Liver (tissue), 9 donors: Measurements from ENCODE around the gene RADIL. TPM values are rescaled to one million over a fixed set of nuclear protein-coding genes. Genes with fewer than 3 reads are reported as not detected.

ENCODE experiments used
- DNase-seq: peaks from one replicate; pipeline ENCODE4 v3.0.0-alpha.2; 2017; ENCODE audit warnings: low spot score
- H3K27ac ChIP-seq, 2 donors: one replicate each; pipeline ENCODE4 v1.7.0; 2013; ENCODE audit warnings: inconsistent platforms in 2 of 2, low read length in 2 of 2, control low read depth in 1 of 2, low read depth in 1 of 2, mild to moderate bottlenecking in 1 of 2
- H3K27me3 ChIP-seq, 4 donors: one replicate each; pipeline versions ENCODE4 v1.6.1 to v1.7.0; 2013; ENCODE audit warnings: low read length in 3 of 4, inconsistent platforms in 1 of 4, mild to moderate bottlenecking in 1 of 4, moderate library complexity in 1 of 4; ENCODE audit not compliant: control insufficient read depth in 4 of 4, insufficient read depth in 4 of 4
- H3K36me3 ChIP-seq, 4 donors: one replicate each; pipeline versions ENCODE4 v1.6.1 to v1.7.0; 2013; ENCODE audit warnings: low read length in 3 of 4, mild to moderate bottlenecking in 3 of 4, low read depth in 1 of 4, moderate library complexity in 1 of 4; ENCODE audit not compliant: control insufficient read depth in 4 of 4, insufficient read depth in 3 of 4
- H3K4me1 ChIP-seq, 4 donors: one replicate each; pipeline versions ENCODE4 v1.6.1 to v1.7.0; 2013; ENCODE audit warnings: low read length in 3 of 4, mild to moderate bottlenecking in 3 of 4, moderate library complexity in 1 of 4; ENCODE audit not compliant: control insufficient read depth in 4 of 4, insufficient read depth in 4 of 4
- H3K4me3 ChIP-seq, 3 donors: one replicate each; pipeline versions ENCODE4 v1.6.1 to v1.7.0; 2013; ENCODE audit warnings: low read length in 3 of 3, control low read depth in 1 of 3, low read depth in 1 of 3, mild to moderate bottlenecking in 1 of 3
- H3K9ac ChIP-seq, 2 donors: one replicate each; pipeline ENCODE4 v1.7.0; 2013; ENCODE audit warnings: low read length in 2 of 2, mild to moderate bottlenecking in 2 of 2, moderate library complexity in 2 of 2, control low read depth in 1 of 2, low read depth in 1 of 2
- H3K9me3 ChIP-seq, 4 donors: one replicate each; pipeline versions ENCODE4 v1.6.1 to v1.7.0; 2013; ENCODE audit warnings: low read length in 3 of 4; ENCODE audit not compliant: control insufficient read depth in 4 of 4
- ATF3 ChIP-seq: IDR thresholded peaks from 2 replicates; pipeline ENCODE4 v1.6.1; 2016; ENCODE audit warnings: antibody characterized with exemption
- CTCF ChIP-seq: fragments of 150-350 bp; IDR thresholded peaks from 2 replicates; pipeline ENCODE4 v1.5.1; 2017; ENCODE audit warnings: improper control_type of control experiment, low read depth, low read length; ENCODE audit not compliant: missing input control
- EGR1 ChIP-seq, 2 donors: IDR thresholded peaks; 2 replicates each; pipeline ENCODE4 v1.6.1; 2016 to 2018; ENCODE audit warnings: antibody characterized with exemption in 2 of 2, low read depth in 2 of 2
- FOXA1 ChIP-seq: IDR thresholded peaks from 2 replicates; pipeline ENCODE4 v1.6.1; 2016; ENCODE audit warnings: antibody characterized with exemption
- FOXA2 ChIP-seq: IDR thresholded peaks from 2 replicates; pipeline ENCODE4 v1.6.1; 2016; ENCODE audit warnings: antibody characterized with exemption
- GABPA ChIP-seq, 2 donors: IDR thresholded peaks in 1 of 2; conservative IDR thresholded peaks in 1 of 2; 2 replicates each; pipeline ENCODE4 v1.6.1; 2016; ENCODE audit warnings: antibody characterized with exemption in 2 of 2, mild to moderate bottlenecking in 1 of 2, moderate library complexity in 1 of 2
- HNF4A ChIP-seq, 2 donors: conservative IDR thresholded peaks; 2 replicates each; pipeline ENCODE4 v1.6.1; 2016; ENCODE audit warnings: antibody characterized with exemption in 2 of 2, mild to moderate bottlenecking in 2 of 2
- HNF4G ChIP-seq: IDR thresholded peaks from 2 replicates; pipeline ENCODE4 v1.6.1; 2016; ENCODE audit warnings: antibody characterized with exemption
- JUND ChIP-seq, 2 donors: IDR thresholded peaks; 2 replicates each; pipeline ENCODE4 v1.6.1; 2016; ENCODE audit warnings: antibody characterized with exemption in 2 of 2
- MAX ChIP-seq: IDR thresholded peaks from 2 replicates; pipeline ENCODE4 v1.6.1; 2016; ENCODE audit warnings: antibody characterized with exemption
- NR2F2 ChIP-seq: IDR thresholded peaks from 2 replicates; pipeline ENCODE4 v1.6.1; 2016; ENCODE audit warnings: antibody characterized with exemption
- RAD21 ChIP-seq, 2 donors: IDR thresholded peaks; 2 replicates each; pipeline ENCODE4 v1.6.1; 2016; ENCODE audit warnings: antibody characterized with exemption in 2 of 2, mild to moderate bottlenecking in 2 of 2
- RXRA ChIP-seq, 2 donors: IDR thresholded peaks; 2 replicates each; pipeline ENCODE4 v1.6.1; 2017 to 2018; ENCODE audit warnings: antibody characterized with exemption in 2 of 2, mild to moderate bottlenecking in 1 of 2
- SP1 ChIP-seq: IDR thresholded peaks from 2 replicates; pipeline ENCODE4 v1.6.1; 2018; ENCODE audit warnings: antibody characterized with exemption, mild to moderate bottlenecking
- TAF1 ChIP-seq: conservative IDR thresholded peaks from 2 replicates; pipeline ENCODE4 v1.6.1; 2016; ENCODE audit warnings: antibody characterized with exemption, mild to moderate bottlenecking
- YY1 ChIP-seq: IDR thresholded peaks from 2 replicates; pipeline ENCODE4 v1.6.1; 2016; ENCODE audit warnings: antibody characterized with exemption, mild to moderate bottlenecking
- WGBS: extraction: QIAGEN DNeasy Blood & Tissue Kit; methylation state at CpG from one replicate; pipeline ENCODE4 v1.1.7; 2013; 5-methylcytosine and 5-hydroxymethylcytosine counted together
- polyA plus RNA-seq, 2 donors: library from polyadenylated mRNA; stranded (reverse) in 1 of 2; unstranded in 1 of 2; fragments of 200-250 nt in 1 of 2; fragments of >200 nt in 1 of 2; fragmentation: Nextera tagmentation in 1 of 2; extraction: Ambion mirVana in 1 of 2; gene quantifications; one replicate each; pipeline versions ENCODE4 v1.2.1 to v1.2.3, GENCODE V29; 2013 to 2015
- total RNA-seq, 2 donors: library from RNA; depleted of rRNA; stranded (reverse); fragments of >200 nt; gene quantifications; one replicate each; pipeline ENCODE4 v1.2.3, GENCODE V29; 2014
- TF ChIP-seq, protein P1 (sequence below): IDR thresholded peaks from 2 replicates; pipeline ENCODE4 v1.6.1; 2016; ENCODE audit warnings: antibody characterized with exemption, mild to moderate bottlenecking
- TF ChIP-seq, protein P2 (sequence below): IDR thresholded peaks from 2 replicates; pipeline ENCODE4 v1.6.1; 2016; ENCODE audit warnings: antibody characterized with exemption
- donor health status: healthy.
- donor health status: healthy.
- donor health status: healthy.
- donor health status: healthy.
- donor health status: healthy.

The RADIL gene
- total and polyA plus RNA-seq, 4 donors, result 0.14 to 0.25 (median 0.21) TPM; not detected in 1

DNA sequence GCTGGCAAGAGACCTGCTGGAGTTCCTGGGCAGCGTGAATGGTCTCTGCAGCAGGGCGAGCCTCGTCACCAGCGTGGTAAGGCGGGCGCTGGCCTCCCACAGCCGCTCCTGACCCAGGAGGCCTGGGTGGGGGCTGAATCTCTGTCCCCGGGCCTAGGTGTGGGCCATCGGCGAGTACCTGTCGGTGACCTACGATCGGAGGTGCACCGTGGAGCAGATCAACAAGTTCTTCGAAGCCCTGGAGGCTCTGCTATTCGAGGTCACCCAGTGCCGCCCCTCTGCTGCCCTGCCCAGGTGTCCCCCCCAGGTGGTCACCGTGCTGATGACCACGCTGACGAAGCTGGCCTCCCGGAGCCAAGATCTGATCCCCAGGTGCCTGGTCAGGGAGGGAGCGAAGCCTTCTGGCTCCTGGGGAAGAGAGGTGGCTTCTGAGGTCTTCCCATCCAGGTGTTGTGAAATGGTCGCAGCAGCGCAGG, 93.0 kb downstream of the RADIL start:
- peaks cover 0 to 3% (median 0%) of the 10 kb centered on the region in 4 donors for H3K4me1 ChIP-seq
- H3K4me3 ChIP-seq, result no peak overlapping the region
- no peaks in the 10 kb centered on the region for H3K9me3 ChIP-seq
- H3K27me3 ChIP-seq, result no peaks in the 10 kb centered on the region
- peaks cover 15 to 61% (median 26%) of the 10 kb centered on the region in 4 donors for H3K36me3 ChIP-seq
- 95% methylated on average over 24 of the region's 24 CpGs for WGBS
- H3K27ac ChIP-seq, result no peak overlapping the region
- DNase-seq, result no peak
- no peak for TF ChIP-seq FOXA2
- TF ChIP-seq SP1, result no peak
- no peak for TF ChIP-seq MAX
- TF ChIP-seq, protein P1, sequence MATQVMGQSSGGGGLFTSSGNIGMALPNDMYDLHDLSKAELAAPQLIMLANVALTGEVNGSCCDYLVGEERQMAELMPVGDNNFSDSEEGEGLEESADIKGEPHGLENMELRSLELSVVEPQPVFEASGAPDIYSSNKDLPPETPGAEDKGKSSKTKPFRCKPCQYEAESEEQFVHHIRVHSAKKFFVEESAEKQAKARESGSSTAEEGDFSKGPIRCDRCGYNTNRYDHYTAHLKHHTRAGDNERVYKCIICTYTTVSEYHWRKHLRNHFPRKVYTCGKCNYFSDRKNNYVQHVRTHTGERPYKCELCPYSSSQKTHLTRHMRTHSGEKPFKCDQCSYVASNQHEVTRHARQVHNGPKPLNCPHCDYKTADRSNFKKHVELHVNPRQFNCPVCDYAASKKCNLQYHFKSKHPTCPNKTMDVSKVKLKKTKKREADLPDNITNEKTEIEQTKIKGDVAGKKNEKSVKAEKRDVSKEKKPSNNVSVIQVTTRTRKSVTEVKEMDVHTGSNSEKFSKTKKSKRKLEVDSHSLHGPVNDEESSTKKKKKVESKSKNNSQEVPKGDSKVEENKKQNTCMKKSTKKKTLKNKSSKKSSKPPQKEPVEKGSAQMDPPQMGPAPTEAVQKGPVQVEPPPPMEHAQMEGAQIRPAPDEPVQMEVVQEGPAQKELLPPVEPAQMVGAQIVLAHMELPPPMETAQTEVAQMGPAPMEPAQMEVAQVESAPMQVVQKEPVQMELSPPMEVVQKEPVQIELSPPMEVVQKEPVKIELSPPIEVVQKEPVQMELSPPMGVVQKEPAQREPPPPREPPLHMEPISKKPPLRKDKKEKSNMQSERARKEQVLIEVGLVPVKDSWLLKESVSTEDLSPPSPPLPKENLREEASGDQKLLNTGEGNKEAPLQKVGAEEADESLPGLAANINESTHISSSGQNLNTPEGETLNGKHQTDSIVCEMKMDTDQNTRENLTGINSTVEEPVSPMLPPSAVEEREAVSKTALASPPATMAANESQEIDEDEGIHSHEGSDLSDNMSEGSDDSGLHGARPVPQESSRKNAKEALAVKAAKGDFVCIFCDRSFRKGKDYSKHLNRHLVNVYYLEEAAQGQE, result no peak
- no peak for TF ChIP-seq RAD21 (IDR thresholded peaks at IDR 0.05)
- TF ChIP-seq, protein P2, sequence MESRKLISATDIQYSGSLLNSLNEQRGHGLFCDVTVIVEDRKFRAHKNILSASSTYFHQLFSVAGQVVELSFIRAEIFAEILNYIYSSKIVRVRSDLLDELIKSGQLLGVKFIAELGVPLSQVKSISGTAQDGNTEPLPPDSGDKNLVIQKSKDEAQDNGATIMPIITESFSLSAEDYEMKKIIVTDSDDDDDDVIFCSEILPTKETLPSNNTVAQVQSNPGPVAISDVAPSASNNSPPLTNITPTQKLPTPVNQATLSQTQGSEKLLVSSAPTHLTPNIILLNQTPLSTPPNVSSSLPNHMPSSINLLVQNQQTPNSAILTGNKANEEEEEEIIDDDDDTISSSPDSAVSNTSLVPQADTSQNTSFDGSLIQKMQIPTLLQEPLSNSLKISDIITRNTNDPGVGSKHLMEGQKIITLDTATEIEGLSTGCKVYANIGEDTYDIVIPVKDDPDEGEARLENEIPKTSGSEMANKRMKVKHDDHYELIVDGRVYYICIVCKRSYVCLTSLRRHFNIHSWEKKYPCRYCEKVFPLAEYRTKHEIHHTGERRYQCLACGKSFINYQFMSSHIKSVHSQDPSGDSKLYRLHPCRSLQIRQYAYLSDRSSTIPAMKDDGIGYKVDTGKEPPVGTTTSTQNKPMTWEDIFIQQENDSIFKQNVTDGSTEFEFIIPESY, result no peak
- no peak for TF ChIP-seq FOXA1
- no peak for TF ChIP-seq TAF1
- TF ChIP-seq ATF3, result no peak
- no peak for TF ChIP-seq HNF4G
- no peak for TF ChIP-seq EGR1 (IDR thresholded peaks at IDR 0.05; ENCODE audit: low read depth in 2 of 2)
- no peak for TF ChIP-seq GABPA (IDR thresholded peaks at IDR 0.05 in 1 of 2, conservative IDR thresholded peaks at IDR 0.05 in 1 of 2)
- no peak for TF ChIP-seq RXRA (IDR thresholded peaks at IDR 0.05)
- TF ChIP-seq YY1, result no peak
- TF ChIP-seq CTCF, result no peak
- TF ChIP-seq HNF4A (conservative IDR thresholded peaks at IDR 0.05), result no peak
- TF ChIP-seq NR2F2, result no peak
- TF ChIP-seq JUND (IDR thresholded peaks at IDR 0.05), result no peak
- H3K9ac ChIP-seq, result no peak overlapping the region
